ENCODE measurements around the gene PPIB. TPM values are rescaled to one million over a fixed set of nuclear protein-coding genes. Genes with fewer than 3 reads are reported as not detected.

Gene PPIB
- total and polyA plus RNA-seq, 2 donors (not counting 1 experiment from before 2014, with no cell fraction given): 108 to 176 TPM

GRCh38 chr15:64125978-64126377, 36.8 kb downstream of the PPIB start:
- WGBS (ENCODE audit: insufficient coverage): no CpG with 5 or more reads among the region's 3 CpGs
- CTCF ChIA-PET: interaction anchor here (1.8 to 2.9 kb wide), 2 partner anchors 12 to 28 kb away, joined by 4 to 8 read pairs; no protein-coding TSS in a partner anchor

DNA sequence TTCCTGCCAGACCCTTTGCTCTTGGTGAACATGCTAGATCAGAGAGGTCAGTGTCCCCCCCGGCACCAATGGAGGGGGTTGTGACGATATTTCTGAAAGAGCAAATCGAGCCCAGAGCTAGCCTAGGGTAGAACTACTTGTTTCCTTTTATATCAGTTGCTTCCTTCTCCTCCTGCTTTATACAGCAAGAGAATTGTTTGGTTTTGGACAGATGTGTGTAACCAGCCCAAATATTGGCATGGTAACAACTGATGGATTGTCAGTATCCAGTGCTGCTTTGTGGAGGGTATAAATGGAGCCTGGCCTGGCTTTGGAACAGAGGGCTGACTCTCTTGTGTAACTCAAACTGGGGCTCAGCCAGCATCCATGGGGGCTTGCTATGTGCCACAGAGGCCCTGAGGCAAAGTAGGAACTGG, 39.9 kb downstream of the PPIB start:
- H3K27ac ChIP-seq (ENCODE audit: low read length in 2 of 2): no peak overlapping the region
- no peaks in the 10 kb centered on the region for H3K27me3 ChIP-seq (replicated peaks in 1 of 4; ENCODE audit: control extremely low read depth in 1 of 4, control insufficient read depth in 3 of 4, insufficient read depth in 4 of 4, low read length in 3 of 4)
- Mint-ChIP-seq H3K4me3 (no peak overlapping the region), H3K4me1 (no peaks in the 10 kb centered on the region), H3K27ac (no peak overlapping the region), H3K9me3 (ENCODE audit: insufficient read depth) (no peaks in the 10 kb centered on the region), H3K27me3 (no peaks in the 10 kb centered on the region)
- H2AFZ ChIP-seq (ENCODE audit: insufficient read depth, low read depth, low read length, poor library complexity, severe bottlenecking): no peak overlapping the region
- ChIA-PET CTCF (interaction anchor here (1.3 kb wide), 1 partner anchor 30 kb away, joined by 5 read pairs; no protein-coding TSS in a partner anchor), POLR2A (no interaction called here)
- no peak overlapping the region for H3K4me2 ChIP-seq (replicated peaks; ENCODE audit: low read depth, low read length, poor library complexity, severe bottlenecking)
- peaks cover 47% of the 10 kb centered on the region for H3K79me2 ChIP-seq (ENCODE audit: control insufficient read depth, insufficient read depth, low read length)
- WGBS (ENCODE audit: insufficient coverage): no CpG with 5 or more reads among the region's 3 CpGs
- peaks cover 18% of the 10 kb centered on the region for H4K20me1 ChIP-seq (ENCODE audit: control insufficient read depth, insufficient read depth, low read length, poor library complexity, severe bottlenecking)
- ATAC-seq (ENCODE audit: low read depth) (no peak), DNase-seq (no peak)
- H3K4me1 ChIP-seq (ENCODE audit: control insufficient read depth in 2 of 2, insufficient read depth in 2 of 2, low read length in 2 of 2): no peaks in the 10 kb centered on the region
- TF ChIP-seq, protein P1, sequence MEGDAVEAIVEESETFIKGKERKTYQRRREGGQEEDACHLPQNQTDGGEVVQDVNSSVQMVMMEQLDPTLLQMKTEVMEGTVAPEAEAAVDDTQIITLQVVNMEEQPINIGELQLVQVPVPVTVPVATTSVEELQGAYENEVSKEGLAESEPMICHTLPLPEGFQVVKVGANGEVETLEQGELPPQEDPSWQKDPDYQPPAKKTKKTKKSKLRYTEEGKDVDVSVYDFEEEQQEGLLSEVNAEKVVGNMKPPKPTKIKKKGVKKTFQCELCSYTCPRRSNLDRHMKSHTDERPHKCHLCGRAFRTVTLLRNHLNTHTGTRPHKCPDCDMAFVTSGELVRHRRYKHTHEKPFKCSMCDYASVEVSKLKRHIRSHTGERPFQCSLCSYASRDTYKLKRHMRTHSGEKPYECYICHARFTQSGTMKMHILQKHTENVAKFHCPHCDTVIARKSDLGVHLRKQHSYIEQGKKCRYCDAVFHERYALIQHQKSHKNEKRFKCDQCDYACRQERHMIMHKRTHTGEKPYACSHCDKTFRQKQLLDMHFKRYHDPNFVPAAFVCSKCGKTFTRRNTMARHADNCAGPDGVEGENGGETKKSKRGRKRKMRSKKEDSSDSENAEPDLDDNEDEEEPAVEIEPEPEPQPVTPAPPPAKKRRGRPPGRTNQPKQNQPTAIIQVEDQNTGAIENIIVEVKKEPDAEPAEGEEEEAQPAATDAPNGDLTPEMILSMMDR (IDR thresholded peaks at IDR 0.05): no peak
- no peak for TF ChIP-seq EZH2 (IDR thresholded peaks at IDR 0.05; ENCODE audit: borderline replicate concordance, insufficient read depth, low read depth, low read length, poor library complexity, severe bottlenecking)
- peaks cover 26 to 89% of the 10 kb centered on the region in 2 experiments for H3K36me3 ChIP-seq (replicated peaks in 1 of 2; ENCODE audit: control extremely low read depth in 1 of 2, control insufficient read depth in 1 of 2, extremely low read depth in 1 of 2, insufficient read depth in 2 of 2, low read length in 1 of 2)
- H3K9ac ChIP-seq (ENCODE audit: low read length): no peak overlapping the region
- H3K9me3 ChIP-seq (ENCODE audit: control extremely low read depth in 1 of 3, control insufficient read depth in 2 of 3, insufficient read depth in 1 of 3, low read length in 2 of 3): no peaks in the 10 kb centered on the region
- H3K4me3 ChIP-seq (ENCODE audit: control extremely low read depth in 1 of 5, extremely low read depth in 1 of 5, insufficient read depth in 1 of 5, low read depth in 2 of 5, low read length in 4 of 5): no peak overlapping the region
- intact Hi-C loops (cut with micrococcal nuclease): no loop called here

More at GRCh38 chr15:64125978-64126377, 36.8 kb downstream of the PPIB start:
- no peaks in the 10 kb centered on the region for H3K4me1 ChIP-seq (ENCODE audit: control insufficient read depth in 2 of 2, insufficient read depth in 2 of 2, low read length in 2 of 2)
- H3K4me2 ChIP-seq (replicated peaks; ENCODE audit: low read depth, low read length, poor library complexity, severe bottlenecking): no peak overlapping the region
- POLR2A ChIA-PET: interaction anchor here (0.8 kb wide), 1 partner anchor 19 kb away, joined by 6 read pairs; no protein-coding TSS in a partner anchor
- intact Hi-C loops (cut with micrococcal nuclease): no loop called here
- H3K9me3 ChIP-seq (ENCODE audit: control extremely low read depth in 1 of 3, control insufficient read depth in 2 of 3, insufficient read depth in 1 of 3, low read length in 2 of 3): no peaks in the 10 kb centered on the region
- H3K27ac ChIP-seq (ENCODE audit: low read length in 2 of 2): no peak overlapping the region
- H2AFZ ChIP-seq (ENCODE audit: insufficient read depth, low read depth, low read length, poor library complexity, severe bottlenecking): no peak overlapping the region
- H3K36me3 ChIP-seq (replicated peaks in 1 of 2; ENCODE audit: control extremely low read depth in 1 of 2, control insufficient read depth in 1 of 2, extremely low read depth in 1 of 2, insufficient read depth in 2 of 2, low read length in 1 of 2): peaks cover 22 to 89% of the 10 kb centered on the region in 2 experiments
- ATAC-seq (ENCODE audit: low read depth) (no peak), DNase-seq (no peak)
- Mint-ChIP-seq H3K4me3 (no peak overlapping the region), H3K4me1 (no peaks in the 10 kb centered on the region), H3K27me3 (no peaks in the 10 kb centered on the region), H3K9me3 (ENCODE audit: insufficient read depth) (no peaks in the 10 kb centered on the region), H3K27ac (no peak overlapping the region)
- H4K20me1 ChIP-seq (ENCODE audit: control insufficient read depth, insufficient read depth, low read length, poor library complexity, severe bottlenecking): peaks cover 12% of the 10 kb centered on the region
- peaks cover 29% of the 10 kb centered on the region for H3K79me2 ChIP-seq (ENCODE audit: control insufficient read depth, insufficient read depth, low read length)
- no peak for TF ChIP-seq EZH2 (IDR thresholded peaks at IDR 0.05; ENCODE audit: borderline replicate concordance, insufficient read depth, low read depth, low read length, poor library complexity, severe bottlenecking)
- TF ChIP-seq, protein P1 (IDR thresholded peaks at IDR 0.05): no peak
- H3K27me3 ChIP-seq (replicated peaks in 1 of 4; ENCODE audit: control extremely low read depth in 1 of 4, control insufficient read depth in 3 of 4, insufficient read depth in 4 of 4, low read length in 3 of 4): no peaks in the 10 kb centered on the region
- H3K4me3 ChIP-seq (ENCODE audit: control extremely low read depth in 1 of 5, extremely low read depth in 1 of 5, insufficient read depth in 1 of 5, low read depth in 2 of 5, low read length in 4 of 5): no peak overlapping the region
- no peak overlapping the region for H3K9ac ChIP-seq (ENCODE audit: low read length)

Measured in B cell (primary cell).